H1 (cell line): ENCODE data around the gene MMP26. TPM values are rescaled to one million over a fixed set of nuclear protein-coding genes. Genes with fewer than 3 reads are reported as not detected.

Experiments used
- CTCF ChIA-PET: fragments of 300-600 bp; sonication (Branson Sonifier 250); formaldehyde crosslinking; loops from one replicate; lab custom pipeline; 2021; ENCODE audit not compliant: partially characterized antibody; lab: Charles Lee
- POLR2A ChIA-PET: fragments of 300-600 bp; sonication (Branson Sonifier 250); formaldehyde crosslinking; loops from one replicate; lab custom pipeline; 2021; ENCODE audit warnings: inconsistent platforms; ENCODE audit not compliant: partially characterized antibody; lab: Charles Lee
- DNase-seq, 2 experiments: peaks; one replicate each; pipeline versions ENCODE4 v3.0.0 to v3.0.0-alpha.2; 2010 to 2022; ENCODE audit warnings: low spot score in 2 of 2, low read depth in 1 of 2, mixed read lengths in 1 of 2
- FAIRE-seq: peaks from 2 replicates; lab custom pipeline; 2011; peaks lifted over from hg19 to GRCh38; lab: Jason Lieb, UNC
- H2AFZ ChIP-seq: 2 replicates; pipeline ENCODE4 v1.8.1; 2012; ENCODE audit warnings: low read length, inconsistent platforms
- H2AK5ac ChIP-seq: 2 replicates; pipeline ENCODE4 v1.6.1; 2013; ENCODE audit warnings: low read depth, low read length
- H2BK120ac ChIP-seq: replicated peaks from 2 replicates; pipeline ENCODE3; 2013; ENCODE audit warnings: low read depth, low read length, inconsistent platforms
- H2BK12ac ChIP-seq: 2 replicates; pipeline ENCODE4 v1.6.1; 2013; ENCODE audit warnings: low read depth, low read length
- H2BK15ac ChIP-seq: 2 replicates; pipeline ENCODE4 v1.6.1; 2013; ENCODE audit warnings: low read length
- H2BK20ac ChIP-seq: 2 replicates; pipeline ENCODE4 v1.6.1; 2013; ENCODE audit warnings: low read length
- H2BK5ac ChIP-seq: 2 replicates; pipeline ENCODE4 v1.6.1; 2013; ENCODE audit warnings: low read depth, low read length
- H3K14ac ChIP-seq: 2 replicates; pipeline ENCODE4 v1.6.1; 2013; ENCODE audit warnings: inconsistent platforms; ENCODE audit not compliant: insufficient read length
- H3K18ac ChIP-seq: 2 replicates; pipeline ENCODE4 v1.6.1; 2013; ENCODE audit warnings: low read length; ENCODE audit errors: extremely low read depth
- H3K23ac ChIP-seq: 2 replicates; pipeline ENCODE4 v1.6.1; 2013; ENCODE audit warnings: inconsistent platforms; ENCODE audit not compliant: insufficient read length
- H3K23me2 ChIP-seq: 2 replicates; pipeline ENCODE4 v1.6.1; 2013; ENCODE audit warnings: low read depth, low read length
- H3K27ac ChIP-seq: 2 replicates; pipeline ENCODE4 v1.6.1; 2011; ENCODE audit warnings: low read depth, low read length, inconsistent platforms
- H3K27me3 ChIP-seq, 4 experiments: replicated peaks in 1 of 4; 1 replicate in 1 of 4; 2 replicates in 3 of 4; pipeline versions ENCODE4 v1.6.1 to v1.8.1; 2011 to 2013; ENCODE audit warnings: low read length in 3 of 4, mild to moderate bottlenecking in 3 of 4, inconsistent platforms in 2 of 4, mixed read lengths in 2 of 4, moderate library complexity in 1 of 4; ENCODE audit not compliant: control insufficient read depth in 3 of 4, insufficient read depth in 3 of 4; ENCODE audit errors: extremely low read depth in 1 of 4
- H3K36me3 ChIP-seq, 4 experiments: 2 replicates each; pipeline versions ENCODE4 v1.6.1 to v1.8.1; 2011 to 2013; ENCODE audit warnings: mild to moderate bottlenecking in 4 of 4, low read length in 3 of 4, moderate library complexity in 2 of 4, control low read depth in 1 of 4, inconsistent platforms in 1 of 4; ENCODE audit not compliant: insufficient read depth in 4 of 4, control insufficient read depth in 2 of 4
- H3K4ac ChIP-seq: replicated peaks from 2 replicates; pipeline ENCODE3; 2013; ENCODE audit warnings: low read length, low read depth, mixed read lengths, inconsistent platforms; ENCODE audit not compliant: insufficient read length
- H3K4me1 ChIP-seq, 4 experiments: replicated peaks in 1 of 4; 1 replicate in 1 of 4; 2 replicates in 3 of 4; pipeline versions ENCODE4 v1.6.1 to v1.8.1; 2011 to 2013; ENCODE audit warnings: low read length in 3 of 4, inconsistent platforms in 2 of 4, mixed read lengths in 1 of 4; ENCODE audit not compliant: insufficient read depth in 4 of 4, control insufficient read depth in 3 of 4
- H3K4me2 ChIP-seq, 2 experiments: 2 replicates each; pipeline versions ENCODE4 v1.6.1 to v1.8.1; 2011 to 2013; ENCODE audit warnings: low read depth in 2 of 2, low read length in 2 of 2, control low read depth in 1 of 2, inconsistent platforms in 1 of 2, mild to moderate bottlenecking in 1 of 2; ENCODE audit not compliant: insufficient read depth in 1 of 2
- H3K4me3 ChIP-seq, 4 experiments: fragments of 200-600, 300-600 bp in 1 of 4; sonication (generic), shearing (Covaris generic), sonication (Bioruptor Twin) in 1 of 4; 2 replicates each; pipeline versions ENCODE4 v1.5.1 to v1.8.1; 2011 to 2016; ENCODE audit warnings: low read length in 4 of 4, low read depth in 3 of 4, control low read depth in 2 of 4, inconsistent platforms in 2 of 4, mild to moderate bottlenecking in 2 of 4, mixed read lengths in 1 of 4, moderate library complexity in 1 of 4; ENCODE audit not compliant: insufficient read depth in 2 of 4; ENCODE audit errors: extremely low read depth in 1 of 4
- H3K56ac ChIP-seq: replicated peaks from 2 replicates; pipeline ENCODE3; 2013; ENCODE audit warnings: low read depth, mild to moderate bottlenecking, mixed read lengths, low read length, inconsistent platforms; ENCODE audit not compliant: insufficient read length
- H3K79me1 ChIP-seq: 2 replicates; pipeline ENCODE4 v1.6.1; 2013; ENCODE audit warnings: low read depth, low read length, control low read depth
- H3K79me2 ChIP-seq, 2 experiments: 2 replicates each; pipeline versions ENCODE4 v1.6.1 to v1.8.1; 2012 to 2013; ENCODE audit warnings: low read length in 2 of 2, mild to moderate bottlenecking in 2 of 2, inconsistent platforms in 1 of 2; ENCODE audit not compliant: insufficient read depth in 2 of 2, control insufficient read depth in 1 of 2
- H3K9ac ChIP-seq, 4 experiments: replicated peaks in 1 of 4; 1 replicate in 1 of 4; 2 replicates in 3 of 4; pipeline versions ENCODE4 v1.6.1 to v1.8.1; 2011 to 2013; ENCODE audit warnings: low read depth in 3 of 4, low read length in 3 of 4, control low read depth in 2 of 4, mild to moderate bottlenecking in 2 of 4, moderate library complexity in 2 of 4, inconsistent platforms in 1 of 4; ENCODE audit errors: extremely low read depth in 1 of 4
- H3K9me3 ChIP-seq, 2 experiments: 2 replicates each; pipeline versions ENCODE4 v1.6.1 to v1.8.1; 2012 to 2013; ENCODE audit warnings: mild to moderate bottlenecking in 2 of 2, moderate library complexity in 2 of 2, control low read depth in 1 of 2, inconsistent platforms in 1 of 2, low read depth in 1 of 2, low read length in 1 of 2, mixed read lengths in 1 of 2; ENCODE audit not compliant: insufficient read depth in 2 of 2
- H4K20me1 ChIP-seq, 2 experiments: replicated peaks in 1 of 2; 2 replicates each; pipeline versions ENCODE3 to v1.8.1; 2011 to 2013; ENCODE audit warnings: inconsistent platforms in 2 of 2, low read length in 2 of 2, mild to moderate bottlenecking in 1 of 2; ENCODE audit not compliant: insufficient read depth in 2 of 2, control insufficient read depth in 1 of 2
- H4K5ac ChIP-seq: 2 replicates; pipeline ENCODE4 v1.6.1; 2013; ENCODE audit warnings: low read length, low read depth, mixed read lengths, inconsistent platforms; ENCODE audit not compliant: insufficient read length
- H4K8ac ChIP-seq: 2 replicates; pipeline ENCODE4 v1.8.0; 2013; ENCODE audit warnings: mild to moderate bottlenecking, moderate library complexity, low read length, inconsistent platforms; ENCODE audit not compliant: insufficient read depth; ENCODE audit errors: extremely low read depth
- H4K91ac ChIP-seq: replicated peaks from 2 replicates; pipeline ENCODE3; 2013; ENCODE audit warnings: low read length, mixed read lengths, inconsistent platforms; ENCODE audit not compliant: insufficient read length
- ASH2L ChIP-seq: fragments of 200-600, 300-600 bp; sonication (generic); IDR thresholded peaks from one replicate; pipeline ENCODE4 v1.7.1; 2017; ENCODE audit warnings: low read length
- BRCA1 ChIP-seq: IDR thresholded peaks from 2 replicates; pipeline ENCODE4 v1.6.1; 2012; ENCODE audit warnings: low read depth, low read length, improper control_type of control experiment
- CEBPB ChIP-seq: IDR thresholded peaks from 2 replicates; pipeline ENCODE4 v1.6.1; 2012; ENCODE audit warnings: low read depth, low read length
- CHD1 ChIP-seq: IDR thresholded peaks from 2 replicates; pipeline ENCODE4 v1.6.1; 2012; ENCODE audit warnings: low read depth, low read length, improper control_type of control experiment
- CHD2 ChIP-seq: IDR thresholded peaks from 2 replicates; pipeline ENCODE4 v1.6.1; 2012; ENCODE audit warnings: low read length, improper control_type of control experiment
- CREB1 ChIP-seq: IDR thresholded peaks from 2 replicates; pipeline ENCODE4 v1.6.1; 2012; ENCODE audit warnings: inconsistent platforms
- CTBP2 ChIP-seq: IDR thresholded peaks from 2 replicates; pipeline ENCODE4 v1.7.0; 2011; ENCODE audit warnings: borderline replicate concordance, mild to moderate bottlenecking, moderate library complexity, mixed read lengths, low read length; ENCODE audit not compliant: insufficient read depth, insufficient read length
- E2F6 ChIP-seq: IDR thresholded peaks from 2 replicates; pipeline ENCODE4 v1.6.1; 2012; ENCODE audit warnings: inconsistent platforms
- HDAC2 ChIP-seq, 2 experiments: fragments of 300-600 bp in 1 of 2; sonication (generic) in 1 of 2; IDR thresholded peaks; 2 replicates each; pipeline ENCODE4 v1.6.1; 2011 to 2012; ENCODE audit warnings: low read depth in 2 of 2, low read length in 2 of 2, mild to moderate bottlenecking in 2 of 2, moderate library complexity in 2 of 2, borderline replicate concordance in 1 of 2, inconsistent platforms in 1 of 2
- KDM1A ChIP-seq: fragments of 200-600, 300-600 bp; sonication (generic); IDR thresholded peaks from 2 replicates; pipeline ENCODE4 v1.7.1; 2016; ENCODE audit warnings: mild to moderate bottlenecking, low read length, borderline replicate concordance
- MAFK ChIP-seq: IDR thresholded peaks from 2 replicates; pipeline ENCODE4 v1.6.1; 2012; ENCODE audit warnings: low read depth, mild to moderate bottlenecking, improper control_type of control experiment, low read length
- POLR2A ChIP-seq, 2 experiments: IDR thresholded peaks; 1 replicate in 1 of 2; 2 replicates in 1 of 2; pipeline ENCODE4 v1.6.1; 2011; ENCODE audit warnings: low read depth in 2 of 2, low read length in 2 of 2, mild to moderate bottlenecking in 2 of 2; ENCODE audit errors: control extremely low read depth in 1 of 2
- RFX5 ChIP-seq: IDR thresholded peaks from 2 replicates; pipeline ENCODE4 v1.6.1; 2011; ENCODE audit warnings: low read depth, low read length, improper control_type of control experiment, borderline replicate concordance
- SIRT6 ChIP-seq: IDR thresholded peaks from one replicate; pipeline ENCODE4 v1.7.1; 2012; ENCODE audit warnings: low read length, inconsistent platforms
- SP1 ChIP-seq: IDR thresholded peaks from 2 replicates; pipeline ENCODE4 v1.6.1; 2011; ENCODE audit warnings: low read depth, low read length
- ZNF274 ChIP-seq: IDR thresholded peaks from 2 replicates; pipeline ENCODE4 v1.7.0; 2012; ENCODE audit warnings: low read length, borderline replicate concordance; ENCODE audit errors: extremely low read depth
- WGBS, 2 experiments: shearing (Covaris generic) in 1 of 2; methylation state at CpG; one replicate each; pipeline versions ENCODE4 v1.1.6 to v1.1.7; 2013 to 2015; ENCODE audit warnings: low lambda C conversion rate in 2 of 2, mixed read lengths in 2 of 2, inconsistent platforms in 1 of 2, low coverage in 1 of 2, missing lambda C conversion rate in 1 of 2; ENCODE audit not compliant: insufficient replicate concordance in 2 of 2, insufficient coverage in 1 of 2, insufficient read length in 1 of 2; ENCODE audit errors: extremely low coverage in 1 of 2, missing lambda C conversion rate in 1 of 2; 5-methylcytosine and 5-hydroxymethylcytosine counted together
- polyA plus RNA-seq, 7 experiments: library from polyadenylated mRNA; depleted of rRNA in 3 of 7; stranded (reverse) in 5 of 7; unstranded in 2 of 7; fragments of >200 nt in 5 of 7; fragments of 200-250 nt in 2 of 7; gene quantifications; 1 replicate in 5 of 7; 2 replicates in 1 of 7; 4 replicates in 1 of 7; pipeline versions ENCODE4 v1.2.1 to v1.2.3, GENCODE V29; 2011 to 2013; ENCODE audit warnings: missing spikeins in 2 of 7, mixed read lengths in 2 of 7
- total RNA-seq: library from RNA; stranded (reverse); fragmentation: NEBNext Ultra II Directional; extraction: Animal tissue kit (Norgen Biotek cat#: 25700); gene quantifications from 2 replicates; pipeline ENCODE4 v1.2.1, GENCODE V29; 2021

The MMP26 gene
- total and polyA plus RNA-seq, 2 of the 8 experiments (the other 6 are each of a cell fraction or from before 2014, with no cell fraction given) = 0.06 TPM; not detected in 1

- Histone ChIP-seq H3K27me3 (no peaks in the 10 kb centered on the region), H3K23ac (no peak overlapping the region), H3K4me1 (no peaks in the 10 kb centered on the region), H2BK20ac (no peak overlapping the region), H3K23me2 (no peaks in the 10 kb centered on the region), H4K91ac (no peak overlapping the region), H3K36me3 (no peaks in the 10 kb centered on the region), H3K79me1 (no peaks in the 10 kb centered on the region), H3K27ac (no peak overlapping the region), H3K4ac (no peak overlapping the region), H3K18ac (no peak overlapping the region), H3K79me2 (no peaks in the 10 kb centered on the region), H3K14ac (no peak overlapping the region), H2AK5ac (no peak overlapping the region), H3K4me3 (no peak overlapping the region), H2BK120ac (no peak overlapping the region), H4K5ac (no peak overlapping the region), H3K56ac (no peak overlapping the region), H2BK15ac (no peak overlapping the region), H3K9ac (no peak overlapping the region), H2AFZ (no peak overlapping the region), H3K9me3 (no peaks in the 10 kb centered on the region), H4K8ac (no peak overlapping the region), H4K20me1 (no peaks in the 10 kb centered on the region), H2BK5ac (no peak overlapping the region), H2BK12ac (no peak overlapping the region), H3K4me2 (no peak overlapping the region)
- FAIRE-seq (no peak), DNase-seq (no peak)
- CTCF ChIA-PET = interaction anchor here (1.0 to 2.3 kb wide), 2 partner anchors 43 to 168 kb away, joined by 3 to 5 read pairs; partner anchors contain the start of genes OR51D1 and OR51S1
- POLR2A ChIA-PET = no interaction called here
- 88% methylated on average over 3 of the region's 3 CpGs; no CpG with 5 or more reads in 1 of the 2 experiments for WGBS, 2 experiments
- TF ChIP-seq SP1 (no peak), RFX5 (no peak), ZNF274 (no peak), CHD2 (no peak), HDAC2 (IDR thresholded peaks at IDR 0.05; ENCODE audit: borderline replicate concordance in 1 of 2, low read depth in 2 of 2, low read length in 2 of 2) (no peak), CTBP2 (no peak), KDM1A (no peak), BRCA1 (no peak), CREB1 (no peak), POLR2A (IDR thresholded peaks at IDR 0.05; ENCODE audit: control extremely low read depth in 1 of 2, low read depth in 2 of 2, low read length in 2 of 2) (no peak), ASH2L (no peak), SIRT6 (no peak), E2F6 (no peak), CEBPB (no peak), MAFK (no peak), CHD1 (no peak)
These were observed 24.2 kb upstream of the MMP26 start for GRCh38 chr11:4680341-4680740.
